ENCODE results near the gene SLC22A3. TPM values are rescaled to one million over a fixed set of nuclear protein-coding genes. Genes with fewer than 3 reads are reported as not detected.
A peak's percentile ranks its signal among the peaks of the same experiment; 100 is the strongest.

The SLC22A3 gene
- total RNA-seq, 2 experiments from 2014 or later, result not detected

DNA sequence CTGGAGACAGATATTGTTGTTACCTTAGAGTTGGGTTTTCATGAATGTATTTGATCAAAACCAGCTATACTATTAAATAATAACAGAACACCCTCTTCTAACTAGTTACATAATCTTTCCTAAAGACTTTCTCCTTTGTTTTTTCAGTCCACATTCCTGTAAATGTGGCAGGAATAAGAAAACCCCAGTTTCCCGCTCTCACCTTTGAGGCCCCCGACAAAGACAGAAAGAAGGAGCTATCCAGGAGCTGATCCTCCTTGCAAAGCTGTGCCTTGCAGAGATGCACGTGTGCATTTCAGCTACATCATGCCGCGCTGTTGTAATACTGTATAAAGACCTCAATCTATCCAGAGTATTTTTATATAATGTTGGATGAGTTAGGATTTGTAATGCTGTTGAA, 102.7 kb downstream of the SLC22A3 start:
- ChIA-PET POLR2A (no interaction called here), CTCF (interaction anchor here (0.8 kb wide), 1 partner anchor 69 kb away, joined by 3 read pairs; no protein-coding TSS in a partner anchor)
- Mint-ChIP-seq H3K36me3 (ENCODE audit: low read depth) (no peaks in the 10 kb centered on the region), H3K4me3 (no peak overlapping the region), H3K27ac (no peak overlapping the region), H3K27me3 (peaks cover 10% of the 10 kb centered on the region), H3K9me3 (no peaks in the 10 kb centered on the region), H3K4me1 (ENCODE audit: low read depth) (no peaks in the 10 kb centered on the region)
- ATAC-seq (no peak), DNase-seq (no peak)
- TF ChIP-seq, protein P1, sequence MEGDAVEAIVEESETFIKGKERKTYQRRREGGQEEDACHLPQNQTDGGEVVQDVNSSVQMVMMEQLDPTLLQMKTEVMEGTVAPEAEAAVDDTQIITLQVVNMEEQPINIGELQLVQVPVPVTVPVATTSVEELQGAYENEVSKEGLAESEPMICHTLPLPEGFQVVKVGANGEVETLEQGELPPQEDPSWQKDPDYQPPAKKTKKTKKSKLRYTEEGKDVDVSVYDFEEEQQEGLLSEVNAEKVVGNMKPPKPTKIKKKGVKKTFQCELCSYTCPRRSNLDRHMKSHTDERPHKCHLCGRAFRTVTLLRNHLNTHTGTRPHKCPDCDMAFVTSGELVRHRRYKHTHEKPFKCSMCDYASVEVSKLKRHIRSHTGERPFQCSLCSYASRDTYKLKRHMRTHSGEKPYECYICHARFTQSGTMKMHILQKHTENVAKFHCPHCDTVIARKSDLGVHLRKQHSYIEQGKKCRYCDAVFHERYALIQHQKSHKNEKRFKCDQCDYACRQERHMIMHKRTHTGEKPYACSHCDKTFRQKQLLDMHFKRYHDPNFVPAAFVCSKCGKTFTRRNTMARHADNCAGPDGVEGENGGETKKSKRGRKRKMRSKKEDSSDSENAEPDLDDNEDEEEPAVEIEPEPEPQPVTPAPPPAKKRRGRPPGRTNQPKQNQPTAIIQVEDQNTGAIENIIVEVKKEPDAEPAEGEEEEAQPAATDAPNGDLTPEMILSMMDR (IDR thresholded peaks at IDR 0.05), result no peak
- intact Hi-C loops (cut with micrococcal nuclease), result loop anchor here (10.0 kb wide), 1 partner anchor 586 kb away; no protein-coding TSS in a partner anchor

DNA sequence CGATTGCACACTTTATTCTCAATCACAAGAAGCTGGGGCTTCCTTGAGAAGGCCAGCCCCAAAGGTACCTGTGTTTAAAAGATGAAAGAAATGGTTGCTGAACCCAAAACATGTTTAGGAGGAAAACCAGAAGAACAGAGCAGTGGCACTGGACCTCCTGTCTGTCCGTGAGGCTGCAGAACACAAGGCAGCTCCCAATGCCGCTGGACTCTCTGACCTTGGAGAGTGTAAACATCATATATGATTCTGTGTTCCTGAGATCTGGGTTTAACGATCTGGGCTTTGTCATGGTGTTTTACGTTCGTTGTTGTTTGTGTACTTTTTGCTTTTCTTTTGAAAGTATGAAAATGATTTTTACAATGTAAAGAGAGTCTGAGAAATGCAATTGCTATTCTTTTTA, 106.1 kb downstream of the SLC22A3 start:
- no peaks in the 10 kb centered on the region for H3K9me3 Mint-ChIP-seq
- TF ChIP-seq, protein P1 (IDR thresholded peaks at IDR 0.05), result no peak
- peaks cover 6% of the 10 kb centered on the region for H3K4me1 Mint-ChIP-seq (ENCODE audit: low read depth)
- POLR2A ChIA-PET, result no interaction called here
- H3K27ac Mint-ChIP-seq, result no peak overlapping the region
- intact Hi-C loops (cut with micrococcal nuclease), result loop anchor here (10.0 kb wide), 1 partner anchor 590 kb away; no protein-coding TSS in a partner anchor
- DNase-seq, result no peak
- no peak overlapping the region for H3K4me3 Mint-ChIP-seq
- CTCF ChIA-PET, result interaction anchor here (0.9 to 2.0 kb wide), 4 partner anchors 65 to 733 kb away, joined by 3 to 7 read pairs (median 4); no protein-coding TSS in a partner anchor
- no peak for ATAC-seq
- no peaks in the 10 kb centered on the region for H3K36me3 Mint-ChIP-seq (ENCODE audit: low read depth)
- H3K27me3 Mint-ChIP-seq, result peaks cover 18% of the 10 kb centered on the region

DNA sequence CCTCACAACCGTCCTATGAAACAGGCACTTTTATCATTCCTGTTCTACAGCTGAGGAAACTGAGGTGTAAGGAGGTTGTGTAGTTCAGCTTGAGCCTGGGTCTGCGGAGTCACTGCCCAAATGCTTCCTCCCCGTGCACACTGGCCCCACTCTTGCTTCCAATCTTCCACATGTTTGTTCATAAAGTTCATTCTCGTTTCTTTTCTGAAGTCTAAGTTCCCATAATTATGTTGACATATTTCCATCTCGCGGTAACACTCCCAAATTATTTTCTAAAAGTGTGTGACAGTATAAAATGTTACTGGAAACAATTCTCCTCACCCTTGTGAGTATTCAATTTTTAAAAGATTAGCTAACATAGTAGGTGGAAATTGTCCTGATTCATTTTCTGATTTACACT, 106.9 kb downstream of the SLC22A3 start:
- DNase-seq, result no peak
- no peaks in the 10 kb centered on the region for H3K36me3 Mint-ChIP-seq (ENCODE audit: low read depth)
- H3K27ac Mint-ChIP-seq, result no peak overlapping the region
- H3K9me3 Mint-ChIP-seq, result no peaks in the 10 kb centered on the region
- CTCF ChIA-PET, result interaction anchor here (0.5 to 3.6 kb wide), 31 partner anchors 10 to 1219 kb away, joined by 3 to 34 read pairs (median 4); no protein-coding TSS in a partner anchor
- intact Hi-C loops (cut with micrococcal nuclease), result loop anchor here (10.0 kb wide), 1 partner anchor 590 kb away; no protein-coding TSS in a partner anchor
- no peak for ATAC-seq
- H3K27me3 Mint-ChIP-seq, result peaks cover 22% of the 10 kb centered on the region
- peaks cover 12% of the 10 kb centered on the region for H3K4me1 Mint-ChIP-seq (ENCODE audit: low read depth)
- POLR2A ChIA-PET, result no interaction called here
- H3K4me3 Mint-ChIP-seq, result no peak overlapping the region
- TF ChIP-seq, protein P1 (IDR thresholded peaks at IDR 0.05), result no peak

DNA sequence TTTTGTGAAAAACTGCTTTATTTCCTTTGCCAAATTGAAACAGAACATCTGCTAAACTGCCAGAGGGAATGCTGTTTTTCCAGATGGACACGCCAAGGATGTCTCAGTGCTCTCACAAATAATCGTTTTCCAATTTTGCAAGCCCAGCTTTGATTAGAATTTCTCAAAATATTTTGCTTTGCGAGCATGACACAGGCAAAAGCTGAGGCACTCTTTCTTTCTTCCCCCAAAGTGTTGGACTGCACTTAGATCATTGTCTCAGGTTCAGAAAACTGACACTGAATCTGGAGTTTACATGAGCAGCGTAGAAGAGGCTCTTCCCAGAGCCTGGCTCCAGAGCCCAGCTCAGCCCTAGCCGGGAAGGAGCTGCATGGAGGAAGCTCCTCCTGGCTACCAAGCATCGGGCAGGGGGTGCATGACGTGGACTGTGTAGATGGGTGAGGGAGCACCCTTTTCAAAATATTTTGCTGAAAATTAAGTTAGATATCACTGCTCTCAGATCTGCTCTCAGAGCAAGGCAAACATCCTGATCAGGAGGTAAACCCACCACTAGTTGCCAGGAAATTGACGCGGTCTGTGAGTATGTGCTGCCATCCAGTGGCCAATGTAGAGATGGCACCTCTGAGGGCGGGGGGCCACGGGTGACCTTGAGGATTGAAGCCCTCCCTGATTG, 107.5 kb downstream of the SLC22A3 start:
- TF ChIP-seq, protein P1 (IDR thresholded peaks at IDR 0.05), result peak; percentile 97
- peaks cover 18% of the 10 kb centered on the region for H3K4me1 Mint-ChIP-seq (ENCODE audit: low read depth)
- DNase-seq (peak; percentile 72), ATAC-seq (peak; percentile 96)
- H3K36me3 Mint-ChIP-seq (ENCODE audit: low read depth), result no peaks in the 10 kb centered on the region
- no peak overlapping the region for H3K4me3 Mint-ChIP-seq
- ChIA-PET CTCF (interaction anchor here (0.5 to 3.6 kb wide), 32 partner anchors 9 to 1220 kb away, joined by 3 to 34 read pairs (median 4); no protein-coding TSS in a partner anchor), POLR2A (no interaction called here)
- intact Hi-C loops (cut with micrococcal nuclease), result loop anchor here (1.0 to 10.0 kb wide), 3 partner anchors 80 to 591 kb away; no protein-coding TSS in a partner anchor
- H3K27me3 Mint-ChIP-seq, result peaks cover 24% of the 10 kb centered on the region
- H3K9me3 Mint-ChIP-seq, result no peaks in the 10 kb centered on the region
- H3K27ac Mint-ChIP-seq, result no peak overlapping the region

DNA sequence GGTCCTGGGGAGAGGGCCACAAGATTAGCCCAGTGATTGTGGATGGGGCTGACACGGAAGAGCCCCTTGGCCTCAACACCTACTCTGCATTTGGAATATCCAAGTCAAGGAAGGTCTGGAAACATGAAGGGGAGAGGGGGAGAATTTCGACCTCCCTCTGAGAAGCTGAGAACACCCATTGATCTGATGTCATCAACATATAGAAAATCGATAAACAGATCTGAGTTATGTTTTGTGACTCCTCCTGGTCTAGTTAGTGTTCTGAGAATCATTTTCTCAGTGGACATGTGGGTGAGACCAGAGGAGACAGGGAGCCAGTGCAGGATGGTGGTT, 108.0 kb downstream of the SLC22A3 start:
- DNase-seq (no peak), ATAC-seq (no peak)
- H3K4me1 Mint-ChIP-seq (ENCODE audit: low read depth), result peaks cover 23% of the 10 kb centered on the region
- ChIA-PET POLR2A (no interaction called here), CTCF (interaction anchor here (0.6 to 3.6 kb wide), 14 partner anchors 14 to 632 kb away, joined by 3 to 34 read pairs (median 4); no protein-coding TSS in a partner anchor)
- no peak overlapping the region for H3K4me3 Mint-ChIP-seq
- no peak overlapping the region for H3K27ac Mint-ChIP-seq
- intact Hi-C loops (cut with micrococcal nuclease), result loop anchor here (1.0 to 10.0 kb wide), 3 partner anchors 79 to 591 kb away; no protein-coding TSS in a partner anchor
- TF ChIP-seq, protein P1 (IDR thresholded peaks at IDR 0.05), result peak; percentile 45
- H3K36me3 Mint-ChIP-seq (ENCODE audit: low read depth), result no peaks in the 10 kb centered on the region
- no peaks in the 10 kb centered on the region for H3K9me3 Mint-ChIP-seq
- H3K27me3 Mint-ChIP-seq, result peaks cover 23% of the 10 kb centered on the region

Data from activated CD8-positive, alpha-beta T cell treated with anti-CD3 and anti-CD28 coated beads for 36 hours (primary cell).